GM19025 (cell line): ENCODE results near the gene NAMPT.

Source experiments
- ATAC-seq: cut with Tn5 transposase; IDR thresholded peaks from one replicate; pipeline ENCODE4 v1.9.1; 2021; ENCODE audit warnings: mild to moderate bottlenecking, low read depth, moderate library complexity; ENCODE audit not compliant: unreplicated experiment

Gene NAMPT

GRCh38 chr7:106277976-106278375, 6.8 kb downstream of the NAMPT start:
- ATAC-seq: no peak

GRCh38 chr7:106276513-106276912, 8.3 kb downstream of the NAMPT start:
- no peak for ATAC-seq

DNA sequence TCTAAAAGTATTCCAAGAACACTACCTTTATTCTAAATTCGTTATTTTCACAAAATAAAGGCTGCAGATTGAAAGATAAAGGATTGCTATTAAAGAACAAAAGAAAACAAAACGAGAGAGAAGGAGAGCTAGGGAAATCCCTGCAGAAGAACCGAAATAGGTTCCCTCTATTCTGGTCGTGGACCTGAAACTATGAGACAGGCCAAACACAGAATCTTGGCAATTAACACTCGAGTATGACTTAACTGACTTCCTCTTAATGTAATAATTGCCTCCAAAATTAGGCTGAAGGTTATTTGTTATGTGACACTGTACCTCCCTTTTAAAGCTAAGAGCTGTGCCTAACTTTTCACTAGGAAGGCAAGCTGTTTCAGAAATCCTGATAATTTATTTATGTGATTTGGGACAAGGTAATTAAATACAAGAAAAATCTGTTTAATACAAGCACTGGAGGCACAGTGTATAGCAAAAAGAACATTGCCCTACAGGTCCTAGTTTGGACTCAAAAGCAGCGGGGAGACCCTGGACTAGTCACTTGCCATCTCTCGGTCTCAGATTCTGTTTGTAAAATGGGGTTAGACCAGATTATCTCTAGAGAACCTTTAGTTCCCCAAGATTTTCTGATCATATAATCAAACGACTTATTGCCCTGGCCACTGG, 11.6 kb downstream of the NAMPT start:
- ATAC-seq: no peak

DNA sequence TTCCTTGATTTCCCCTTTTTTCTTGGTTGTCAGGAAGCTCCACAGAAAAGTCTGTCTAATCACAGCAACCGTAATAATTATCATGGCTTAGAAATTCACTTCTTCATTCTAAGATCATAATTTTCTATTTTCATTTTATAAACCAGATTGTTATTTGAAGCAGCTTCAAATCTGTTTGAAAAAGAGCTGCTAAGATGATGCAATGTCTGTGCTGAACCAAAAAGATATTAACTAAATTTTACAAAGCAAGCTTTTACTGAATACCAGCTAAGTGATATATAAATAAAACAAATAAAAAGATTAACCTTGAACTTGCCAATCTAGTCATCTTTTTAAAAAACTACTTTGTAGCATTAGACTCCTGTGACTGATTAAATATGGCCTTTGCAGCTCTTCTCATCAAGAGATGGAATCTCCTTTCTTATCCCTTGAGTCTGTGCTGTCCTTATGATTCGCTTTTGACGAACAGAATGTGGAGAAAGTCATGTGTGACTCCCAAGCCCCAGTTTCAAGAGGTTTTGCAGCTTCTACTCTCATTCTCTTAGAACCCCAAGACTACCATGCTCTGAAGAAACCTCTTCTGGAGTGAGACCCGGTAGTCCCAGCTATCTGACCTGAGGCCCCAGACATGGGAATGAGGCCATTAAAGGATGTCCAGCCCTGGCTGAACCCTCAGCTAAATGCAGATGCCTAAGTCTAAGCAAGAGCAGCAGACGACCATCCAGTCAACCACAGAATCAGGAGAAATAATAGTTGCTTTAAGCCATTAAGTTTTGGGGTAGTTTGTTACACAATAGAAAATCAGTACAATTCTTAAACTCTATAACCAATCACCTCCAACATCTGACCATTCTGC, 14.4 kb downstream of the NAMPT start:
- no peak for ATAC-seq

DNA sequence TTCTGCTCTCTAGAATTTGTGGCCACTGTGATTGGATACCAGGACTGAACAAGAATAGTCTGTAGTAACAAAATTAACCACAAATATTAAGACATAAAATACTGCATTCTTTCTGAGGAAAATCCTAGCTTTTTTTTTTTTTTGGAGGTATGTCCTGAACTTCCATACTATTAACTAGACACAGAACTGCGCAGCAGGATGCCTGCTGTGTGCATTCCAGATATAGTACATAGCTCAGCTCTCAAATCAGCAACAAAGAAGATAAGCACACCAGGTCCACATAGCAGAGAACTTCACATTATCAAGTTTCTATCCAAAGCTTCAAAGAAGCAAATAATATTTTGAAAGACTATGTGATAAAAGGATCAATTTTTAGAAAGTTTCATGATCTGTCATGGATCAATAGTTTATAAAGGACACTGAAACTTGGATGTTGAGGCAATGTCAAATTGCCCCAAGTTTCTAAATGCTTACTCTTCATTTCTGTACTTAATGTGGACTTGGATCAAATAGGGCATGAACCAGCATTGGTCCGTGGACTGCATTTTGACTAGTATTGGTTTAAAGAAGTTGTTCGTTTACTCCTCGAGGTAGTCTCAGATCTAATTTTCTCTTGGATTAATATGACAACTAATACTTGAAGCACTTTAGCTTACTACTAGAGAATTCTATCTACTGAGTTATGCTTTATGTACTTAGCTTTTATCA, 15.4 kb downstream of the NAMPT start:
- ATAC-seq: no peak

GRCh38 chr7:106265133-106265532, 19.6 kb downstream of the NAMPT start:
- ATAC-seq: no peak

DNA sequence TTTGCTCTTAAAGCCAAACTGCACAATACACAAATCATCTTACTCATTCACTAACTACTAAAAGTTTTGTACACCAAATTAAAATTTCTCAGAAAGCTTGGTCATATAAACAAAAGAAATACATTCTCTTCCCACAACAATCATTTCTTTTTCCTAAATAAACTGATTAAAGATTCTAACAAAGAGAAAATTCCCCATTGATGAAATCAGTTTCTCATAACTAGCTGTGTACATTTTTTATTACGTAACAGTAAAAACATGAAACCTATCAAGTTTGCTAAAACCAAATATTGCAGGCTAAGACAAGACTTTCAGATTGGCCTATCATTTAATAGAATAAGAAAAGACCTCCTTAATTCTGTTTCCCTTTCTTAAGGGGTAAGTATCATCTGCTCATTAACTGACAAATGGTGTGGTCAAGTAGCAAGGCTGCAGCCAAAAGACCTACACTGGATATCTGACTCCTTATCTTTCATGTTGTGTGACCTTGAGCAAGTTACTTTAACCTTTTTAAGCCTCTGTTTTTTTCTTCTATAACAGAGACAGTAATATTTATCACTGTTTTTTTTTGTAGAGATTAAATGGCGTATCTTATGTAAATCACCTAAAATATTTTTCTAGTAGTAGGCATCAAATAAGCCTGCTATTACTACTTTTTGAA, 22.4 kb downstream of the NAMPT start:
- ATAC-seq: no peak

DNA sequence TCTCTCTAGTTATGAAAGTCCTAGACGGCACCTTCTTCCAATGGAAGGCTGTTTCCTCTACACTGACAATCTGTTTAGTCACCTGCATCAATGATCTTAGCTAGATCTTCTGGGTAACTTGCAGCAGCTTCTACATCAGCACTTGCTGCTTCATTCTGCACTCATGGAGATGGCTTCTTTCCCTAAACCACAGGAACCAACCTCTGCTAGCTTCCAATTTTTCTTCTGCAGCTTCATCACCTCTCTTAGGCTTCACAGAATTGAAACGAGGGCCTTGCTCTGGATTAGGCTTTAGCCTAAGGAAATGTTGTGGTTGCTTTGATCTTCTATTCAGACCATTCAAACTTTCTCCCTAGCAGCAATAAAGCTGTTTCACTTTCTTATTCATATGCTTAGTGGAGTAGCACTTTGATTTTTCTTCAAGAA, 24.6 kb downstream of the NAMPT start:
- ATAC-seq: peak; percentile 79

DNA sequence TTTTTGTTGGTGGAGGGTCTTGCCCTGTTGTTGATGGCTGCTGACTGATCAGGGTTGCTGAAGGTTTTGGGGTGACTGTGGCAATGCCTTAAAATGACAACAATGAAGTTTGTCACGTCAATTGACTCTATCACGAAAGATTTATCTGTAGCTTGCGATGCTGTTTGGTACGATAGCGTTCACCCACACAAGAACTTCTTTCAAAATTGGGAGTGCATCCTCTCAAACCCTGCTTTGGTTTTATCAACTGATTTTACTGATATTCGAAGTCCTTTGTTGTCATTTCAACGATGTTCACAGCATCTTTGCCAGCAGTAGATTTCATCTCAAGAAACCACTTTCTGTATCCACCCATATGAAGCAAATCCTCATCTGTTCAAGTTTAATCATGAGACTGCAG, 26.0 kb downstream of the NAMPT start:
- ATAC-seq: no peak

DNA sequence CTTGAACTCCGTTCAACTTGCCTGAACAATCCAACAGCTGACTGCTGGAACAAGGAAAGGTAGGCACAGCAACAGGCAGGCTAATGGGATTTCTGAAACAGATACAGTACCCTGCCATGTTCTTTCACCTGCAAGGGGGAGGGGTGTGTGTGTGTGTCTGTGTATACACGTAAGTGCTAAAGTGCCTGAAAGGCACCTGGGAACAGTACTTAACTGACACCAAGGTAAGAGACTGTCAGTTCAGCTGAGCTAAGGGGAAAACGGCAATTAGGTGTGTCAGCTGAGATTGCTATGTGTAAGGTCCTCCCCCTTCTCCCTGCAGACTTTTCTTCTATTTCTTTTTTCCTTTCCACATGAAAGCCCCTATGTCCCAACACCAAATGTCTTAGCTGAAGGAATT, 27.0 kb downstream of the NAMPT start:
- ATAC-seq: no peak

DNA sequence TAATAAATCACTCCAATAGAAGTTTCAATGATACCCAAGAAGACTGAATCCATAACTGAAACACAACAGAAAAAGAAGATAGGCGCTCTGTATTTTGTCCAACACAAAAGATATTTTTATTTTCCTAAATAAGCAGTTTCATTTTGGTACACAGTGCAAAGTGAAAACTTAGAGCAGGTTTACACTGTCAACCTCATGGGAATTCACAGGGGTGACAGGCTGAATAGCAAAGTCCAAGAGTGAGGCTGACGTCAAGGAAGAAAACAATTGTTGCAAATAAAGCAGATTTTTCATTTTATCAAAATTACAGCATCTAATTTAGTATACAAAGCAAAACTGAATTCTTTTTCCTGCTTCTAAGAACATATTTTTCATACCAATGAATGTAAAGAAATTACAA, 28.6 kb downstream of the NAMPT start:
- ATAC-seq: no peak

- no peak for ATAC-seq
These were observed 29.5 kb downstream of the NAMPT start for GRCh38 chr7:106255246-106255645.

GRCh38 chr7:106254525-106255116, 30.2 kb downstream of the NAMPT start:
- ATAC-seq: no peak

GRCh38 chr7:106252568-106252967, 32.2 kb downstream of the NAMPT start:
- ATAC-seq: no peak

DNA sequence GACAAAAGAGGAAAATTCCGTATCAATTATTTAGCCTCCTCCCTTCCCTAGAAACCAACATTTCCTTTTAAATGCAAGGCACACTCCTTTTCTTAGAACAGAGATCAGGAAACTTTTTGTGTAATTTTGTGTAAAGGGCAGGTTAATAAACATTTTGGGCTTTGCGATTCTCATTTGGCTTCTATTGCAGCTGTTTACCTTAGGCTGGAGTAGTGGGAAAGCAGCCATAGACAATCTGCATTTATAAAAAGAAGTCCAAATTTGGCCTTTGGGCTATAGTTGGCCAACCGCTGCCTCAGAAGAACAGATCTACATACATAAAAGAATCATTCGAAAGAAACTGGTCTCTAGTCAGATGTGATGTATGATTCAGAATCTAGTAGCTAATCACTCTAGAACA, 35.3 kb downstream of the NAMPT start:
- ATAC-seq: no peak

GRCh38 chr7:106248600-106248999, 36.2 kb downstream of the NAMPT start:
- ATAC-seq: no peak

DNA sequence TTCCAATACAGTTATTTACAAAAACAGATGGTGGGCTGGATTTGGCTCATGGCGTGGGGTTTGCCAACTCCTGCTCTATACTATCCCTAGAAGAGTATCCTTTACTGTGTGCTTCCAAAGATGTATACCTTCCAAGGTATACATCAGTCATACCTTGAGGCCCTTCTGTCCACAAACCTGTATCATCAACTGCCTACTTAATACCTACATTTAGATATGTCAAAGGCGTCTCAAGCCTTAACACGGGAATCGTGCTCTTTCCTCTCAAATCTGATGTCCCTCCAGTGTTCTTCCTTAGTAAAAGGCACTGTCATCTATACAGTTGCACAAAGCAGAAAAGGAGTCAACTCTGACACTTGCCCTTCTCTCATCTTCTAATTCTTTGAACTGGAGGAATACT, 36.9 kb downstream of the NAMPT start:
- ATAC-seq: no peak

DNA sequence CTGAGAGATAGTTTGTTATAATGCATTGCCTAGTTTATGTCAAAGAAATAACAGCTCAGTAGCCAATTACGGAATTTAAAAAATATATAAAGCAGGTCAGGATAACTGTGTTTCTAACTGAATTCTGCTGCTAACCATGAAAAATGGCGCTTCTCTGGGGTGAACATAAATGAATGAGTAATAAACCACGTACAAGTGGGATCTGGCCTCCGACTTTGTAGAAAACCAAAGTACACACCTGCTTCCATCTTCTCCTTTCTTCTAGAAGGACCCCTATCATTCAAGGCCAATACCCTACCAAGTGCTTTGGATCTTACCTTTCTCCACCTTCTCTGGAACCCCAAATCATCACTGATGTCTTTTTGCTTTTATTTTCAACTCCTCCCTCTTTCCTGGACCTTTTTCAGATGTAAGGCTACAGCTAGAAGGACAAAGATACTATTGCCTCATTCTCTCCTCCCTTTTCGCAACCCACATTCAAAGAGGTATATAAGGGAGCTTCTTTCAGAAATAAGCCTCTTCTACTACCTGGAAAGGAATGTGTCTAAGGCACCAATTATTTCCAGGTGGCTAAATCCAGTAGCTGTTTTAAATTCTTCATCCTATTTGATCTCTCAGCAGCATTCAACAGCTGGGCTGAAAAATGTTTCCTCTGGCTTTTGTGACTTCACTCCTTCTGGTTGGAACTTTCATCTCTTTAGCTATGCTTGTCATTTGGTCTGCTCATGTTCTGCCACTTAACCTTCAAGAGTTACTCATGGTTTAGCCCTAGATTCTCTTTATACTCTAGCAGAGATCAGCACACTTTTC, 37.7 kb downstream of the NAMPT start:
- no peak for ATAC-seq

GRCh38 chr7:106243893-106244292, 40.9 kb downstream of the NAMPT start:
- no peak for ATAC-seq

DNA sequence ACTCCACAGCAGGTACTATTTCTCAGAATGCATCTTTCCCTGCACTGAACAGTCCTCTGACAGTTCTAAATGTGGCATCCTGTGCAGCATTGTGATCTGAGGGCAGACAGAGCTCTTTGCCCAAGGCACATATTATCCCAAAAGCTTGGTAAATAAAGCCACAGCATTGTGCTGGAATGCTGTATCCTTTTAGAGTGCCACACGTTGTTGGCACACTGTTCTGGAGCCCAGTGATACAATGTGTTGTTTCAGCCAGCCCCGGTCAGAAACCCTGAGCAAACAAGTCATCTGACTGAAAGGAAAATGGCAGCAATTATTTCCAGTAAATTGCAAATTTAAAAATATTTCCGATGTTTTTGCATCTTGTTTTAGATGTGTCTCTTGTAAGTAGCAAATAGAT, 45.4 kb downstream of the NAMPT start:
- no peak for ATAC-seq
